ENCODE data around the gene CTNND2.

DNA sequence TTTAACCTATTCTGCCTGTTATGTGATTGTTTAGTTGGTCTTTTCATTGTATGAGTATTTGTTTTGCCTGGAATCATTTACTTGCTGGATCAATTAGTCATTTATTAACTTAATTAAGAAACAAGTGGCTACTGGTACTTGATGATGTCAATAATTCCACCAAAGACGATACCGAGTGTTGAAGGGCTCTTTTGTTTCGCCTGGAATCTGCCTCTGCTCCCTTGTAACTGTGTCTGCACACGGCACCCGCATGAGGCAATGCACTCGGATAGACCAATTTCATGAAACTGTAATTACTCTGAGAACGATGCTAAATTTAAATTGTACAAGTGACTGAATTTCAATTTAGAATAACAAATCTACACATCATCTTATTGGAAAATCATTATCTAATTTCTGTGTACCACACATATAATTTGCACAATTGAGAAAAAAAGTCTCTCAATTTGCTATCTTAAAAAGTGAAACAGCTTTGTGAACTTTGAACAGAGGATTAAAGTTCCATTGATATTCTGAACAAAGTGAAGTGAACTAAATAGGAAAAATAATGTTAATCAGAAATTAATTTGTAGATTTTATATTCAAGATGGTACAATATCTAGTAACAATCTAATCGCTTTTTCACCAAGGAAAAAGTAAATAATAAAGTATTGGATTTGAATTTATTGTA lies 143.2 kb downstream of the CTNND2 start:
- TF ChIP-seq POLR2A (IDR thresholded peaks at IDR 0.05) = no peak
- TF ChIP-seq, protein P1, sequence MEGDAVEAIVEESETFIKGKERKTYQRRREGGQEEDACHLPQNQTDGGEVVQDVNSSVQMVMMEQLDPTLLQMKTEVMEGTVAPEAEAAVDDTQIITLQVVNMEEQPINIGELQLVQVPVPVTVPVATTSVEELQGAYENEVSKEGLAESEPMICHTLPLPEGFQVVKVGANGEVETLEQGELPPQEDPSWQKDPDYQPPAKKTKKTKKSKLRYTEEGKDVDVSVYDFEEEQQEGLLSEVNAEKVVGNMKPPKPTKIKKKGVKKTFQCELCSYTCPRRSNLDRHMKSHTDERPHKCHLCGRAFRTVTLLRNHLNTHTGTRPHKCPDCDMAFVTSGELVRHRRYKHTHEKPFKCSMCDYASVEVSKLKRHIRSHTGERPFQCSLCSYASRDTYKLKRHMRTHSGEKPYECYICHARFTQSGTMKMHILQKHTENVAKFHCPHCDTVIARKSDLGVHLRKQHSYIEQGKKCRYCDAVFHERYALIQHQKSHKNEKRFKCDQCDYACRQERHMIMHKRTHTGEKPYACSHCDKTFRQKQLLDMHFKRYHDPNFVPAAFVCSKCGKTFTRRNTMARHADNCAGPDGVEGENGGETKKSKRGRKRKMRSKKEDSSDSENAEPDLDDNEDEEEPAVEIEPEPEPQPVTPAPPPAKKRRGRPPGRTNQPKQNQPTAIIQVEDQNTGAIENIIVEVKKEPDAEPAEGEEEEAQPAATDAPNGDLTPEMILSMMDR (IDR thresholded peaks at IDR 0.05) = no peak
